IMR-90 (cell line): ENCODE data around the gene PCED1B. TPM values are rescaled to one million over a fixed set of nuclear protein-coding genes. Genes with fewer than 3 reads are reported as not detected.

ENCODE experiments used
- ATAC-seq: fragments of 200-7000 bp; cut with Tn5 transposase; 2 replicates; pipeline ENCODE4 v1.9.1; 2020; ENCODE audit warnings: low read depth, mild to moderate bottlenecking, moderate library complexity
- BruUV-seq: library from RNA; stranded (reverse); fragments of 400-500 nt; replicated peaks from 2 replicates; lab custom pipeline; 2021; lab: Mats Ljungman, UMichigan
- CTCF ChIA-PET: fragments of 300-600 bp; formaldehyde crosslinking; extraction: SDS; loops from one replicate; lab custom pipeline; 2021; ENCODE audit warnings: antibody characterized with exemption; lab: Yijun Ruan, JAX
- POLR2A ChIA-PET: fragments of 300-600 bp; sonication (Branson Sonifier 250); formaldehyde crosslinking; loops from one replicate; lab custom pipeline; 2022; ENCODE audit warnings: antibody characterized with exemption; ENCODE audit not compliant: unreplicated experiment; lab: Charles Lee
- DNase-seq: peaks from one replicate; pipeline ENCODE4 v3.0.0; 2013
- H2AFZ ChIP-seq: replicated peaks from 2 replicates; pipeline ENCODE3; 2013; ENCODE audit warnings: low read length, mild to moderate bottlenecking; ENCODE audit not compliant: poor library complexity
- H2AK5ac ChIP-seq: 2 replicates; pipeline ENCODE4 v1.6.1; 2013; ENCODE audit warnings: low read depth, low read length, inconsistent platforms
- H2AK9ac ChIP-seq: replicated peaks from 2 replicates; pipeline ENCODE3; 2013; ENCODE audit warnings: mild to moderate bottlenecking, low read depth, low read length, moderate library complexity; ENCODE audit not compliant: poor library complexity
- H2BK120ac ChIP-seq: 2 replicates; pipeline ENCODE4 v1.6.1; 2013; ENCODE audit warnings: low read depth, low read length, inconsistent platforms
- H2BK15ac ChIP-seq: 3 replicates; pipeline ENCODE4 v1.6.1; 2013; ENCODE audit warnings: low read depth, low read length, inconsistent platforms
- H2BK20ac ChIP-seq: 2 replicates; pipeline ENCODE4 v1.6.1; 2013; ENCODE audit warnings: low read depth, mild to moderate bottlenecking, inconsistent platforms, low read length, moderate library complexity
- H2BK5ac ChIP-seq: 2 replicates; pipeline ENCODE4 v1.6.1; 2013; ENCODE audit warnings: mild to moderate bottlenecking, low read depth, low read length, inconsistent platforms; ENCODE audit not compliant: poor library complexity, severe bottlenecking
- H3K14ac ChIP-seq: replicated peaks from 2 replicates; pipeline ENCODE4 v1.6.1; 2013; ENCODE audit warnings: low read depth, low read length, inconsistent platforms
- H3K18ac ChIP-seq: 2 replicates; pipeline ENCODE4 v1.6.1; 2013; ENCODE audit warnings: low read depth, low read length, control low read depth
- H3K23ac ChIP-seq: 2 replicates; pipeline ENCODE4 v1.6.1; 2013; ENCODE audit warnings: low read depth, low read length, inconsistent platforms
- H3K27ac ChIP-seq: 2 replicates; pipeline ENCODE4 v1.5.1; 2013; ENCODE audit warnings: mild to moderate bottlenecking, control low read depth, low read length; ENCODE audit not compliant: insufficient read depth
- H3K27me3 ChIP-seq: 2 replicates; pipeline ENCODE4 v1.6.1; 2013; ENCODE audit warnings: low read length; ENCODE audit not compliant: control insufficient read depth, insufficient read depth
- H3K36me3 ChIP-seq: 2 replicates; pipeline ENCODE4 v1.6.1; 2013; ENCODE audit warnings: low read length, mixed read lengths; ENCODE audit not compliant: control insufficient read depth, insufficient read depth
- H3K4ac ChIP-seq: 2 replicates; pipeline ENCODE4 v1.6.1; 2013; ENCODE audit warnings: low read depth, low read length, inconsistent platforms
- H3K4me1 ChIP-seq: 2 replicates; pipeline ENCODE4 v1.6.1; 2013; ENCODE audit warnings: low read length, mixed read lengths; ENCODE audit not compliant: control insufficient read depth, insufficient read depth
- H3K4me2 ChIP-seq: 2 replicates; pipeline ENCODE4 v1.6.1; 2013; ENCODE audit warnings: low read depth, mild to moderate bottlenecking, control low read depth, low read length, moderate library complexity
- H3K4me3 ChIP-seq: 2 replicates; pipeline ENCODE4 v1.5.1; 2013; ENCODE audit warnings: low read depth, mild to moderate bottlenecking, control low read depth, low read length, moderate library complexity; ENCODE audit not compliant: insufficient read depth
- H3K56ac ChIP-seq: 2 replicates; pipeline ENCODE4 v1.6.1; 2013; ENCODE audit warnings: low read length, inconsistent platforms; ENCODE audit not compliant: insufficient read depth; ENCODE audit errors: extremely low read depth
- H3K79me1 ChIP-seq, 2 experiments: 2 replicates each; pipeline ENCODE4 v1.6.1; 2013; ENCODE audit warnings: low read length in 2 of 2, inconsistent platforms in 1 of 2, low read depth in 1 of 2
- H3K9ac ChIP-seq: 2 replicates; pipeline ENCODE4 v1.6.1; 2013; ENCODE audit warnings: low read depth, low read length, control low read depth
- H3K9me1 ChIP-seq: 2 replicates; pipeline ENCODE4 v1.6.1; 2013; ENCODE audit warnings: low read length, inconsistent platforms; ENCODE audit not compliant: insufficient read depth
- H3K9me3 ChIP-seq: 2 replicates; pipeline ENCODE4 v1.6.1; 2013; ENCODE audit warnings: low read length; ENCODE audit not compliant: control insufficient read depth, insufficient read depth
- H4K20me1 ChIP-seq: 2 replicates; pipeline ENCODE4 v1.6.1; 2013; ENCODE audit warnings: low read length, inconsistent platforms; ENCODE audit not compliant: insufficient read depth
- H4K5ac ChIP-seq: 2 replicates; pipeline ENCODE4 v1.6.1; 2013; ENCODE audit warnings: mild to moderate bottlenecking, low read depth, low read length, control low read depth
- H4K8ac ChIP-seq, 2 experiments: 2 replicates each; pipeline ENCODE4 v1.6.1; 2013; ENCODE audit warnings: low read depth in 2 of 2, low read length in 2 of 2, control low read depth in 1 of 2, inconsistent platforms in 1 of 2
- H4K91ac ChIP-seq: 2 replicates; pipeline ENCODE4 v1.6.1; 2013; ENCODE audit warnings: low read depth, low read length, inconsistent platforms; ENCODE audit not compliant: insufficient read depth
- BHLHE40 ChIP-seq: fragments of 150-350 bp; IDR thresholded peaks from 2 replicates; pipeline ENCODE4 v1.6.1; 2016; ENCODE audit warnings: mild to moderate bottlenecking, low read depth, low read length
- CEBPB ChIP-seq: IDR thresholded peaks from 2 replicates; pipeline ENCODE4 v1.6.1; 2012; ENCODE audit warnings: low read depth, low read length, improper control_type of control experiment
- FOS ChIP-seq: fragments of 150-350 bp; IDR thresholded peaks from 2 replicates; pipeline ENCODE4 v1.6.1; 2016; ENCODE audit warnings: low read depth, low read length
- POLR2A ChIP-seq: IDR thresholded peaks from 2 replicates; pipeline ENCODE4 v1.6.1; 2012; ENCODE audit warnings: mild to moderate bottlenecking, low read depth, low read length
- RAD21 ChIP-seq: IDR thresholded peaks from 2 replicates; pipeline ENCODE4 v1.6.1; 2012; ENCODE audit warnings: low read length, improper control_type of control experiment
- SMC3 ChIP-seq: fragments of 150-350 bp; IDR thresholded peaks from 2 replicates; pipeline ENCODE4 v1.6.1; 2016; ENCODE audit warnings: low read depth, mild to moderate bottlenecking, antibody characterized with exemption, low read length, moderate library complexity
- WGBS, 2 experiments: methylation state at CpG; one replicate each; pipeline versions ENCODE4 v1.1.5 to v1.1.7; 2013; ENCODE audit warnings: missing lambda C conversion rate in 2 of 2; ENCODE audit not compliant: insufficient read length in 1 of 2; ENCODE audit errors: extremely low coverage in 2 of 2; 5-methylcytosine and 5-hydroxymethylcytosine counted together
- dilution Hi-C: fragments of 300-500 bp; cut with HindIII; formaldehyde crosslinking; loops from one replicate; pipeline ENCODE4 v1.14.3; 2018; ENCODE audit warnings: low sequenced_read_pairs; ENCODE audit not compliant: unreplicated experiment
- in situ Hi-C: fragments of 300-500 bp; cut with MboI; formaldehyde crosslinking; loops from 3 replicates; pipeline ENCODE4 v1.14.3; 2019; ENCODE audit warnings: low sequenced_read_pairs, inconsistent platforms, mixed read lengths
- intact Hi-C: fragments of 100-400 bp; cut with micrococcal nuclease; formaldehyde crosslinking; loops from 2 replicates; pipeline ENCODE4 v1.10.0; 2022
- polyA plus RNA-seq, 3 experiments: library from polyadenylated mRNA; depleted of rRNA; stranded (reverse); fragments of >200 nt; gene quantifications; 2 replicates each; pipeline ENCODE4 v1.2.3, GENCODE V29; 2012; ENCODE audit warnings: low replicate concordance in 1 of 3
- total RNA-seq: library from RNA; depleted of rRNA; stranded (reverse); fragments of >200 nt; gene quantifications from 2 replicates; pipeline ENCODE4 v1.2.3, GENCODE V29; 2012

PCED1B gene
- total and polyA plus RNA-seq, 2 of the 4 experiments (the other 2 are of a cell fraction), result 0.36 to 2.6 TPM

DNA sequence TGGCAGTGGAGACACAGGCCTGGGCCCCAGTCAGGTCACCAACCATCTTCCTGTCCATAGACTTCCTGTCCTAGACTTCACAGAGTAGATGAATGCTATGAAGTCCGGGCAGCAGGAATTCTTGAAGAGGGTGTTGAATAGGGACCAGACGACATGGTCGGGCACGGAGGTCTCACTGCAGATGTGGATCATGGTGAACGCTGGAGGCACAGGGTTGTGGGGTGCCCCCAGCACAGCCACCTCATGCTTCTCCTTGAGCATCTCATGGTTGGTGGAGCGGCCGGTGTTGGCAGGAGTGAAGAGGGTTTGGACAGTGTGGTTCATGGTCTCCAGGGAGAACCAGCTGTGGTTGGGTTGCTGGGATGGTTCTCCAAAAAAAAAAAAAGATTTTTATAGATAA, 56.2 kb downstream of the PCED1B start:
- Histone ChIP-seq H3K9ac (no peak overlapping the region), H3K14ac (no peak overlapping the region), H4K8ac (no peak overlapping the region), H2BK120ac (no peak overlapping the region), H3K36me3 (no peaks in the 10 kb centered on the region), H2BK15ac (no peak overlapping the region), H3K4me2 (no peak overlapping the region), H3K4ac (no peak overlapping the region), H2BK5ac (no peak overlapping the region), H3K18ac (no peak overlapping the region), H4K20me1 (no peaks in the 10 kb centered on the region), H2AK5ac (no peak overlapping the region), H3K79me1 (no peaks in the 10 kb centered on the region), H3K56ac (no peak overlapping the region), H3K9me1 (no peaks in the 10 kb centered on the region), H2AK9ac (no peak overlapping the region), H3K27ac (no peak overlapping the region), H4K5ac (no peak overlapping the region), H2BK20ac (no peak overlapping the region), H3K27me3 (no peaks in the 10 kb centered on the region), H3K4me3 (no peak overlapping the region), H3K4me1 (no peaks in the 10 kb centered on the region; the same call in 1 of the 2 replicates), H4K91ac (no peak overlapping the region), H3K23ac (no peak overlapping the region), H3K9me3 (0 out of 2 replicates have a peak, but pooled peaks cover 2% of the 10 kb centered on the region), H2AFZ (no peak overlapping the region)
- dilution Hi-C loops, result no loop called here
- intact Hi-C loops, result loop anchor here (5.0 kb wide), 1 partner anchor 1523 kb away; no protein-coding TSS in a partner anchor
- BruUV-seq, result no TSS peak
- TF ChIP-seq CEBPB (no peak), FOS (no peak), RAD21 (no peak), SMC3 (no peak), POLR2A (no peak), BHLHE40 (no peak)
- in situ Hi-C loops, result no loop called here
- CTCF ChIA-PET, result no interaction called here
- ATAC-seq (no peak), DNase-seq (no peak)
- POLR2A ChIA-PET, result no interaction called here
- WGBS, 2 experiments, result no CpG with 5 or more reads among the region's 7 CpGs
